ENCODE data around the gene APH1A.
A peak's percentile ranks its signal among the peaks of the same experiment; 100 is the strongest.

The APH1A gene

DNA sequence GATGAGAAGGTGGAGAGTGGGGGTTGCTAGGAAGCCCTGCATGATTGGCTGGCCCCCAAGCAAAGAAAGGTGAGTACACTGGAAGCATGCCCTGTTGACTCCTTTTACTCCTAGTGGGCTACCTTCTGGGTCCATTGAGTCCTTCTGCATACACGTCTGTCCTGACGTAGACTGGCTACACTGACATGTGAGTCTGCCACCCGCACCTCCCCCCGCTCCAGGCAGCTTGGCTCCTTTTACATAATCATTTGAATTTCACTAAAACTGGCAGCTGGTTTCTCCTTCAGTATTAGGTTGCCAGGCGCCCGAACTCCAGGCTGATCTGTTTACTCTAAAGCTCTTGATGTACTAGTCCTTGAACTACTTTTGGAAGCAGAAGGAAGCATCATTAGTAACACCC, 33.5 kb upstream of the APH1A start:
- no peak overlapping the region for H3K4me3 Mint-ChIP-seq
- no peaks in the 10 kb centered on the region for H3K9me3 Mint-ChIP-seq
- no peak overlapping the region for H3K27ac Mint-ChIP-seq
- DNase-seq: no peak
- no peaks in the 10 kb centered on the region for H3K27me3 Mint-ChIP-seq (ENCODE audit: low read depth, poor library complexity)
- TF ChIP-seq CTCF (IDR thresholded peaks at IDR 0.05): no peak
- H3K36me3 Mint-ChIP-seq (ENCODE audit: low read depth): peaks cover 61% of the 10 kb centered on the region
- no peaks in the 10 kb centered on the region for H3K4me1 Mint-ChIP-seq

DNA sequence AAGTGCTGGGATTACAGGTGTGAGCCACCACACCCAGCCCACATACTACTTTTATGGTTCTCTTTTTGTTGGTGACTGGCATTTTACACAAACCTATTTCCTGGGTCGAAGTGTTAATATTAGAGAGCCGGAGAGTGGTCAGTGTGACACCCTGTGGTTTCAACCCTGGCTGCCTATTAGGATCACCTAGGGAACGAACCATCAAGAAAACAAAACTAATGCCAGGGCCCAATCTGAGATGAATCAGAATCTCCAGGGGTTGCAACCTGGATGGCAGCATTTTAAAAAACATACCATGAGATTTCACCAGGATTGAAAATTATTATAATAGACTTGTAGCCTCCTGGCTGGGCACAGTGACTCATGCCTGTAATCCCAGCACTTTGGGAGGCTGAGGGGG, 30.9 kb upstream of the APH1A start:
- DNase-seq: no peak
- Mint-ChIP-seq H3K36me3 (ENCODE audit: low read depth) (peaks cover 71% of the 10 kb centered on the region), H3K9me3 (no peaks in the 10 kb centered on the region), H3K4me1 (peaks cover 18% of the 10 kb centered on the region), H3K27ac (peak overlapping the region; percentile 25), H3K4me3 (no peak overlapping the region), H3K27me3 (ENCODE audit: low read depth, poor library complexity) (no peaks in the 10 kb centered on the region)
- TF ChIP-seq CTCF (IDR thresholded peaks at IDR 0.05): no peak

- Mint-ChIP-seq H3K9me3 (no peaks in the 10 kb centered on the region), H3K27me3 (ENCODE audit: low read depth, poor library complexity) (no peaks in the 10 kb centered on the region), H3K4me3 (peak overlapping the region; percentile 97), H3K4me1 (peaks cover 35% of the 10 kb centered on the region), H3K27ac (peak overlapping the region; percentile 50), H3K36me3 (ENCODE audit: low read depth) (peaks cover 47% of the 10 kb centered on the region)
- DNase-seq: no peak
- TF ChIP-seq CTCF (IDR thresholded peaks at IDR 0.05): no peak
These were observed 26.7 kb upstream of the APH1A start for GRCh38 chr1:150295476-150295875.

DNA sequence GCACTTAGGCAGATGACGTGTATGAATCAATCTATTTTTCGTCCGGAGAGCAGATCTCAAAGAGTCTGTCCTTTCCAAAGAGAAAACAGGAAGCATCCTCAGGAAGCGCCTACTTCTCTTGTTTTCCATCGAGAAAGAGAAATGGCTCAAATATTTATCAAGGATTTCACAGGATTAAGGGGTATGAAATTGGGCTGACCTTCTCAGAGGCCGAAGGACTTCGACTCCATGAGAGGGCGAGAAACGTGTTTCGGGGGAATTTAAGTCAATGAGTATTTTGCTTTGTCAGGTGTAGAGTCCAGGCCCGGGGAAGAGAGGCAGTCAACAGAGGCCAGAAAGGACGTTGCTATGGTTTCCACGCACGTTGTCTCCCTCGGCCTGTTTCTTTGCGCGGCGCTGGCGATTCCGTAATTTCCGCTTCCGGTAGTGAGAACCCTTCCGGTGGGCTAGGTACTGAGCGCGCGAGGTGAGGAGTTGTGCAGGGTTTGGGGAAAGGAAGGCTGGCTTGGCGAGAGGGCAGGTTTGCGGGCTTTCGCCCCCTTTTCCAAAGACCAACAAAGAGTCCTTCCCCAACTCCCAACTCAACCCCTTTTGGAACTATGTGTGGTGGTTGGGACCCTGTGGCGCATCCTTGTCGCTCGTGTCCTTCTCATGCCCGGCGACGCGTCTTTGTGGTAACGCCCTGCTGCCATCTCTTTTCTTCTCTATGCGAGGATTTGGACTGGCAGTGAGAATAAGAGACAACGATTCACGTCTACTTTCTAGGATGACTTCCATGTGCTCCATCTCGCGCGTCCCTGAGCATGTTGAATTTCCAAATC, 24.8 kb upstream of the APH1A start, which contains the start of gene MRPS21:
TSS of gene MRPS21 (plus strand) at position 429 of the 821 bp plus-strand sequence. CDS start 506 bp downstream, outside the sequence.
- H3K4me1 Mint-ChIP-seq: peaks cover 35% of the 10 kb centered on the region
- peak within 1 kb of the TSS; percentile 97 for H3K4me3 Mint-ChIP-seq
- no peaks in the 10 kb centered on the region for H3K9me3 Mint-ChIP-seq
- TF ChIP-seq CTCF (IDR thresholded peaks at IDR 0.05): no peak
- H3K27ac Mint-ChIP-seq: peak within 1 kb of the TSS; percentile 93
- H3K27me3 Mint-ChIP-seq (ENCODE audit: low read depth, poor library complexity): peaks cover 5% of the 10 kb centered on the region
- peaks cover 31% of the 10 kb centered on the region for H3K36me3 Mint-ChIP-seq (ENCODE audit: low read depth)
- DNase-seq: peak; percentile 74

DNA sequence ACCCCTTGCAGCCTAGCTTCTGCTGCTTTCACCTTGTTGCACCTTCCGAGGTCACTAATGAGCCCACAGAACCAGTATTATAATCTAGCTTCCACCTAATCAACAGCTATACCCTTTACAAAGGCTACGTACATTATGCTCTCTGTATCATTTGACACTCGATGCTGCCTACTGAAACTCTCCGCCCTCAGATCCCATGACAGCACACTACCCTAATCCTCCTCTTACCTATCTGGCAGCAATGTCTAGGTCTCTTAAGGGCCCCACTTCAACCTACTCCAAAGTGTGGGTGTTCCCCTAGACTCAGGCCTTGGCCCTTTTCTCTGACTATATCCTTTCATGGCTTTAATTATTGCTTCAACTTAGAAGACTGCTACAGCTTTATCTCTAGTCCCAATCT, 20.0 kb upstream of the APH1A start:
- Mint-ChIP-seq H3K27me3 (ENCODE audit: low read depth, poor library complexity) (peaks cover 35% of the 10 kb centered on the region), H3K4me1 (peaks cover 18% of the 10 kb centered on the region), H3K27ac (no peak overlapping the region), H3K4me3 (no peak overlapping the region), H3K9me3 (no peaks in the 10 kb centered on the region), H3K36me3 (ENCODE audit: low read depth) (peaks cover 41% of the 10 kb centered on the region)
- no peak for TF ChIP-seq CTCF (IDR thresholded peaks at IDR 0.05)
- no peak for DNase-seq

GRCh38 chr1:150288382-150288781, 19.6 kb upstream of the APH1A start:
- Mint-ChIP-seq H3K36me3 (ENCODE audit: low read depth) (peaks cover 45% of the 10 kb centered on the region), H3K4me1 (peaks cover 18% of the 10 kb centered on the region), H3K27me3 (ENCODE audit: low read depth, poor library complexity) (peaks cover 39% of the 10 kb centered on the region), H3K4me3 (no peak overlapping the region), H3K27ac (no peak overlapping the region), H3K9me3 (no peaks in the 10 kb centered on the region)
- no peak for DNase-seq
- TF ChIP-seq CTCF (IDR thresholded peaks at IDR 0.05): no peak
